Endothelial cell of umbilical vein (primary cell): ENCODE results near the gene NAV2. TPM values are rescaled to one million over a fixed set of nuclear protein-coding genes. Genes with fewer than 3 reads are reported as not detected.

Experiments used
- BruUV-seq: library from RNA; stranded (reverse); fragments of 400-500 nt; replicated peaks from 2 replicates; lab custom pipeline; 2021; lab: Mats Ljungman, UMichigan
- CTCF ChIA-PET: fragments of 300-600, 350-600 bp; sonication (Branson Sonifier 250); formaldehyde crosslinking; loops from one replicate; lab custom pipeline; 2021; ENCODE audit warnings: antibody characterized with exemption, inconsistent platforms; lab: Charles Lee
- POLR2A ChIA-PET: fragments of 300-600, 350-600 bp; sonication (Branson Sonifier 250); formaldehyde crosslinking; loops from one replicate; lab custom pipeline; 2021; ENCODE audit warnings: antibody characterized with exemption, inconsistent platforms; lab: Charles Lee
- DNase-seq: peaks from one replicate; pipeline ENCODE4 v3.0.0-alpha.2; 2011; ENCODE audit warnings: low read depth, low spot score
- FAIRE-seq: peaks from 2 replicates; lab custom pipeline; 2011; peaks lifted over from hg19 to GRCh38; lab: Jason Lieb, UNC
- H2AFZ ChIP-seq: 2 replicates; pipeline ENCODE4 v1.6.0; 2012; ENCODE audit warnings: low read depth, low read length, control low read depth, inconsistent platforms
- H3K27ac ChIP-seq: 2 replicates; pipeline ENCODE4 v1.5.1; 2011; ENCODE audit warnings: low read depth, mild to moderate bottlenecking, control low read depth, low read length, moderate library complexity; ENCODE audit not compliant: insufficient read depth
- H3K27me3 ChIP-seq, 2 experiments: 2 replicates each; pipeline versions ENCODE4 v1.6.0 to v1.6.1; 2011; ENCODE audit warnings: low read length in 2 of 2, mixed read lengths in 1 of 2; ENCODE audit not compliant: control insufficient read depth in 2 of 2, insufficient read depth in 2 of 2
- H3K36me3 ChIP-seq, 2 experiments: 2 replicates in 1 of 2; 3 replicates in 1 of 2; pipeline ENCODE4 v1.5.1; 2011; ENCODE audit warnings: low read length in 2 of 2, mild to moderate bottlenecking in 1 of 2, moderate library complexity in 1 of 2; ENCODE audit not compliant: control insufficient read depth in 2 of 2, insufficient read depth in 2 of 2; ENCODE audit errors: extremely low read depth in 1 of 2
- H3K4me1 ChIP-seq: 3 replicates; pipeline ENCODE4 v1.5.1; 2011; ENCODE audit warnings: mild to moderate bottlenecking, low read length; ENCODE audit not compliant: control insufficient read depth, insufficient read depth; ENCODE audit errors: extremely low read depth
- H3K4me2 ChIP-seq: 2 replicates; pipeline ENCODE4 v1.6.1; 2011; ENCODE audit warnings: low read length, control low read depth, mixed read lengths; ENCODE audit not compliant: insufficient read depth
- H3K4me3 ChIP-seq, 3 experiments: fragments of 200-600 bp in 1 of 3; sonication (generic), shearing (Covaris generic) in 1 of 3; replicated peaks in 1 of 3; 2 replicates each; pipeline ENCODE4 v1.5.1; 2011 to 2016; ENCODE audit warnings: control low read depth in 3 of 3, low read length in 3 of 3, mild to moderate bottlenecking in 2 of 3, inconsistent platforms in 1 of 3, low read depth in 1 of 3, moderate library complexity in 1 of 3; ENCODE audit not compliant: insufficient read depth in 1 of 3
- H3K79me2 ChIP-seq: 2 replicates; pipeline ENCODE4 v1.6.0; 2012; ENCODE audit warnings: low read length, inconsistent platforms; ENCODE audit not compliant: control insufficient read depth, insufficient read depth
- H3K9ac ChIP-seq: replicated peaks from 2 replicates; pipeline ENCODE3; 2011; ENCODE audit warnings: low read length, control low read depth; ENCODE audit not compliant: insufficient read depth; ENCODE audit errors: extremely low read depth
- H3K9me1 ChIP-seq: replicated peaks from 3 replicates; pipeline ENCODE4 v1.6.0; 2011; ENCODE audit warnings: mild to moderate bottlenecking, low read length; ENCODE audit not compliant: control insufficient read depth, insufficient read depth; ENCODE audit errors: extremely low read depth
- H3K9me3 ChIP-seq: replicated peaks from 2 replicates; pipeline ENCODE4 v1.5.1; 2012; ENCODE audit warnings: low read length, inconsistent platforms; ENCODE audit not compliant: control insufficient read depth, insufficient read depth
- H4K20me1 ChIP-seq: replicated peaks from 2 replicates; pipeline ENCODE3; 2011; ENCODE audit warnings: mild to moderate bottlenecking, low read length; ENCODE audit not compliant: control insufficient read depth, insufficient read depth; ENCODE audit errors: extremely low read depth
- FOS ChIP-seq: IDR thresholded peaks from 2 replicates; pipeline ENCODE4 v1.6.1; 2011; ENCODE audit warnings: mild to moderate bottlenecking, low read length, moderate library complexity, borderline replicate concordance; ENCODE audit not compliant: insufficient read depth
- GATA2 ChIP-seq: IDR thresholded peaks from 2 replicates; pipeline ENCODE4 v1.7.0; 2011; ENCODE audit warnings: low read depth, mild to moderate bottlenecking, moderate library complexity, mixed read lengths, low read length; ENCODE audit not compliant: insufficient read length, insufficient read depth
- JUN ChIP-seq: IDR thresholded peaks from 2 replicates; pipeline ENCODE4 v1.6.1; 2011; ENCODE audit warnings: borderline replicate concordance, low read depth; ENCODE audit not compliant: insufficient read length, insufficient read depth
- MYC ChIP-seq: IDR thresholded peaks from one replicate; pipeline ENCODE4 v1.6.1; 2011; ENCODE audit warnings: mild to moderate bottlenecking, low read depth, low read length
- POLR2A ChIP-seq: IDR thresholded peaks from 2 replicates; pipeline ENCODE4 v1.6.1; 2012; ENCODE audit warnings: low read depth, mild to moderate bottlenecking, control low read depth, low read length
- POLR2AphosphoS5 ChIP-seq: IDR thresholded peaks from 2 replicates; pipeline ENCODE4 v1.6.1; 2012; ENCODE audit warnings: low read depth, mild to moderate bottlenecking, control low read depth, low read length, moderate library complexity; ENCODE audit not compliant: insufficient read depth
- dilution Hi-C: fragments of 300-500 bp; cut with MboI; formaldehyde crosslinking; loops from one replicate; pipeline ENCODE4 v1.15.0; 2019; ENCODE audit warnings: low sequenced_read_pairs; ENCODE audit not compliant: extremely low pct_ligation_motif_present
- intact Hi-C: fragments of 100-400 bp; cut with micrococcal nuclease; formaldehyde crosslinking; loops from one replicate; pipeline ENCODE4 v1.10.0; 2022
- polyA plus RNA-seq, 4 experiments: library from polyadenylated mRNA; depleted of rRNA in 3 of 4; stranded (reverse) in 3 of 4; unstranded in 1 of 4; fragments of >200 nt; gene quantifications; 2 replicates each; pipeline versions ENCODE4 v1.2.1 to v1.2.3, GENCODE V29; 2011 to 2012; ENCODE audit warnings: missing spikeins in 1 of 4
- total RNA-seq: library from RNA; stranded (reverse); gene quantifications from 2 replicates; pipeline ENCODE4 v1.2.3, GENCODE V29; 2021
- TF ChIP-seq, protein P1 (sequence below): IDR thresholded peaks from 2 replicates; pipeline ENCODE4 v1.6.1; 2011; ENCODE audit not compliant: insufficient read depth, insufficient read length
- TF ChIP-seq, protein P2 (sequence below), 2 donors: IDR thresholded peaks; 1 replicate in 1 of 2; 2 replicates in 1 of 2; pipeline ENCODE4 v1.5.1; 2011; ENCODE audit warnings: low read length in 2 of 2, mild to moderate bottlenecking in 2 of 2, moderate library complexity in 2 of 2, control low read depth in 1 of 2, inconsistent platforms in 1 of 2, low read depth in 1 of 2; ENCODE audit not compliant: insufficient read depth in 1 of 2; ENCODE audit errors: extremely low read depth in 1 of 2

The NAV2 gene
- total and polyA plus RNA-seq, 2 donors (not counting 3 experiments of a cell fraction or from before 2014, with no cell fraction given): 10.9 to 68.0 TPM

DNA sequence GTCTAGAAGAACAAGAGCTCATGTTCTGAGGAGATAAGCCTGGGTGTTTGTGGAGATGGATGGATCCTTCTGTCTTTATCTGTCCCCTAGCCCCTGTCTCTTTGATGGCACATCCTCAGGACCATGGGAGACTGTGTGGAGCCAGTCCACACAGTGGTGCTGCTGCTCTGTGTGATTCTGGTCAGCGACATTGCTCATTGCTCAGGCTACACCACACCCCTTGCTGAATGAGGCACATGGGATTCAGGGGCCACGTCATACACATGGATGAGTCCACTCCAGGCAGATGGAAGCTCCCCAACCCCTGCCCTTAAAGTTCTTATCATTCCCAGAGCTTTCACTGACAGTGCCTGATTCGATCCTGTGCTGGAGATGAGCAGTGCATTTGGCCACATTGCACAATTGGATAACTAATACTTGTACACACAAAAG lies 222.2 kb downstream of the NAV2 start:
- BruUV-seq: no TSS peak
- Histone ChIP-seq H3K79me2 (peaks cover 10% of the 10 kb centered on the region), H3K4me3 (no peak overlapping the region), H3K9me3 (no peaks in the 10 kb centered on the region), H3K9me1 (no peaks in the 10 kb centered on the region), H3K27me3 (no peaks in the 10 kb centered on the region), H3K36me3 (peaks cover 2 to 12% of the 10 kb centered on the region in 2 experiments), H3K4me2 (no peak overlapping the region), H3K27ac (no peak overlapping the region), H3K9ac (no peak overlapping the region), H4K20me1 (no peaks in the 10 kb centered on the region), H2AFZ (no peak overlapping the region), H3K4me1 (peaks cover 9% of the 10 kb centered on the region)
- DNase-seq (no peak), FAIRE-seq (no peak)
- dilution Hi-C loops: no loop called here
- CTCF ChIA-PET: interaction anchor here (1.0 to 3.0 kb wide), 7 partner anchors 9 to 420 kb away, joined by 3 to 17 read pairs (median 3); no protein-coding TSS in a partner anchor
- POLR2A ChIA-PET: no interaction called here
- TF ChIP-seq GATA2 (no peak), MYC (no peak), JUN (no peak), POLR2AphosphoS5 (no peak)
- TF ChIP-seq, protein P1, sequence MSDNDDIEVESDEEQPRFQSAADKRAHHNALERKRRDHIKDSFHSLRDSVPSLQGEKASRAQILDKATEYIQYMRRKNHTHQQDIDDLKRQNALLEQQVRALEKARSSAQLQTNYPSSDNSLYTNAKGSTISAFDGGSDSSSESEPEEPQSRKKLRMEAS: no peak
- intact Hi-C loops: loop anchor here (5.0 kb wide), 2 partner anchors 177 to 402 kb away; no protein-coding TSS in a partner anchor

DNA sequence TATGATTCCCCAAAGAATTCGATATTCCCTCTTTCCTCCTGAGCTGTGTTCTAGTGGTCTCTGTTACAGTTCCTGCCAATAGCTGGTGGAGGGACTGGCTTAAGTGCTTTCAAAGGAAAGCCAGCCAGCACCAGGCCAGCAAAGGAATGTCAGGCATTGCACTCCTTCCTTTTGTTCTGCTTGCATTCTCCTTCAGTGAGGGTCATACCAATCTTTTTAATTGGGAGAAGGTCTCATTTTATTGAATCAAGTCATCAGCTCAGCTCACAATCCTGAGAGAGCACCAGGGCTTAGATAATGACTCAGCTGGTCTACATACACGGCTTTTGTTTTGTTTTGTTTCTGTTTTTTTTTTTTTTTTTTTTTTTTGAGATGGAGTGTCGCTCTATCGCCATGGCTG lies 222.9 kb downstream of the NAV2 start:
- no peak overlapping the region for H3K4me3 ChIP-seq
- peaks cover 10% of the 10 kb centered on the region for H3K79me2 ChIP-seq
- peaks cover 9% of the 10 kb centered on the region for H3K4me1 ChIP-seq
- H3K27ac ChIP-seq: no peak overlapping the region
- no peaks in the 10 kb centered on the region for H3K9me3 ChIP-seq
- H4K20me1 ChIP-seq: no peaks in the 10 kb centered on the region
- H3K4me2 ChIP-seq: no peak overlapping the region
- FAIRE-seq: peak; percentile 63
- ChIA-PET CTCF (interaction anchor here (0.7 to 3.0 kb wide), 10 partner anchors 17 to 418 kb away, joined by 3 to 17 read pairs (median 4); no protein-coding TSS in a partner anchor), POLR2A (no interaction called here)
- H3K36me3 ChIP-seq: peaks cover 2 to 12% of the 10 kb centered on the region in 2 experiments
- intact Hi-C loops: loop anchor here (5.0 kb wide), 2 partner anchors 177 to 402 kb away; no protein-coding TSS in a partner anchor
- DNase-seq: peak; percentile 67
- H3K27me3 ChIP-seq: no peaks in the 10 kb centered on the region
- no TSS peak for BruUV-seq
- no peak overlapping the region for H2AFZ ChIP-seq
- no peak overlapping the region for H3K9ac ChIP-seq
- TF ChIP-seq POLR2AphosphoS5 (no peak), FOS (peak; percentile 16), POLR2A (no peak), JUN (peak; percentile 6)
- TF ChIP-seq, protein P2, sequence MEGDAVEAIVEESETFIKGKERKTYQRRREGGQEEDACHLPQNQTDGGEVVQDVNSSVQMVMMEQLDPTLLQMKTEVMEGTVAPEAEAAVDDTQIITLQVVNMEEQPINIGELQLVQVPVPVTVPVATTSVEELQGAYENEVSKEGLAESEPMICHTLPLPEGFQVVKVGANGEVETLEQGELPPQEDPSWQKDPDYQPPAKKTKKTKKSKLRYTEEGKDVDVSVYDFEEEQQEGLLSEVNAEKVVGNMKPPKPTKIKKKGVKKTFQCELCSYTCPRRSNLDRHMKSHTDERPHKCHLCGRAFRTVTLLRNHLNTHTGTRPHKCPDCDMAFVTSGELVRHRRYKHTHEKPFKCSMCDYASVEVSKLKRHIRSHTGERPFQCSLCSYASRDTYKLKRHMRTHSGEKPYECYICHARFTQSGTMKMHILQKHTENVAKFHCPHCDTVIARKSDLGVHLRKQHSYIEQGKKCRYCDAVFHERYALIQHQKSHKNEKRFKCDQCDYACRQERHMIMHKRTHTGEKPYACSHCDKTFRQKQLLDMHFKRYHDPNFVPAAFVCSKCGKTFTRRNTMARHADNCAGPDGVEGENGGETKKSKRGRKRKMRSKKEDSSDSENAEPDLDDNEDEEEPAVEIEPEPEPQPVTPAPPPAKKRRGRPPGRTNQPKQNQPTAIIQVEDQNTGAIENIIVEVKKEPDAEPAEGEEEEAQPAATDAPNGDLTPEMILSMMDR (IDR thresholded peaks at IDR 0.05; ENCODE audit: extremely low read depth in 1 of 2, insufficient read depth in 1 of 2, low read depth in 1 of 2, low read length in 2 of 2): no peak
- TF ChIP-seq, protein P1: no peak
- dilution Hi-C loops: no loop called here
- no peaks in the 10 kb centered on the region for H3K9me1 ChIP-seq
